OCI-LY7 (cell line): ENCODE measurements around the gene PHEX. TPM values are rescaled to one million over a fixed set of nuclear protein-coding genes. Genes with fewer than 3 reads are reported as not detected.
A peak's percentile ranks its signal among the peaks of the same experiment; 100 is the strongest.

Experiments used
- BruUV-seq: library from RNA; stranded (reverse); fragments of 400-500 nt; replicated peaks from 2 replicates; lab custom pipeline; 2021; lab: Mats Ljungman, UMichigan
- CTCF ChIA-PET: fragments of 300-600 bp; sonication (Branson Sonifier 250); formaldehyde crosslinking; loops from one replicate; lab custom pipeline; 2022; ENCODE audit warnings: antibody characterized with exemption; ENCODE audit not compliant: unreplicated experiment; lab: Charles Lee
- POLR2A ChIA-PET: fragments of 300-600 bp; sonication (Branson Sonifier 250); formaldehyde crosslinking; loops from one replicate; lab custom pipeline; 2022; ENCODE audit warnings: antibody characterized with exemption; lab: Charles Lee
- DNase-seq: peaks from one replicate; pipeline ENCODE4 v3.0.0-alpha.2; 2015; ENCODE audit warnings: low spot score
- H2AFZ ChIP-seq: fragments of 200-600 bp; sonication (generic), shearing (Covaris generic); 2 replicates; pipeline ENCODE4 v1.6.1; 2014; ENCODE audit warnings: mild to moderate bottlenecking, antibody characterized with exemption, low read length, moderate library complexity
- H3K27ac ChIP-seq: fragments of 200-600 bp; sonication (generic); 2 replicates; pipeline ENCODE4 v1.5.1; 2014; ENCODE audit warnings: mixed run types, low read depth, mild to moderate bottlenecking, moderate library complexity, low read length, inconsistent platforms; ENCODE audit not compliant: poor library complexity, severe bottlenecking
- H3K36me3 ChIP-seq: fragments of 200-600 bp; sonication (generic); 2 replicates; pipeline ENCODE4 v1.6.1; 2014; ENCODE audit warnings: mild to moderate bottlenecking, antibody characterized with exemption, low read length, moderate library complexity, mixed read lengths; ENCODE audit not compliant: insufficient read depth
- H3K4me1 ChIP-seq: fragments of 200-600 bp; sonication (generic); 2 replicates; pipeline ENCODE4 v1.5.1; 2014; ENCODE audit warnings: mild to moderate bottlenecking, low read length; ENCODE audit not compliant: insufficient read depth, poor library complexity, severe bottlenecking
- H3K4me2 ChIP-seq: fragments of 200-600 bp; sonication (generic); 2 replicates; pipeline ENCODE4 v1.6.1; 2014; ENCODE audit warnings: mild to moderate bottlenecking, low read length
- H3K4me3 ChIP-seq: fragments of 200-600 bp; sonication (generic); 2 replicates; pipeline ENCODE4 v1.5.1; 2014; ENCODE audit warnings: mild to moderate bottlenecking, low read depth, low read length; ENCODE audit not compliant: poor library complexity, severe bottlenecking
- H3K79me2 ChIP-seq: fragments of 200-600 bp; sonication (generic); 2 replicates; pipeline ENCODE4 v1.6.1; 2016; ENCODE audit warnings: low read depth, mild to moderate bottlenecking, low read length, moderate library complexity, mixed read lengths; ENCODE audit not compliant: insufficient read depth
- H3K9me2 ChIP-seq: fragments of 200-600 bp; sonication (generic); 2 replicates; pipeline ENCODE4 v1.6.1; 2016; ENCODE audit warnings: mild to moderate bottlenecking, low read length, mixed read lengths; ENCODE audit not compliant: insufficient read depth
- H3K9me3 ChIP-seq: fragments of 200-600 bp; sonication (generic); 2 replicates; pipeline ENCODE4 v1.6.1; 2014; ENCODE audit warnings: mild to moderate bottlenecking, mixed run types, low read length, mixed read lengths
- H4K20me1 ChIP-seq: fragments of 200-600 bp; sonication (generic); 2 replicates; pipeline ENCODE4 v1.6.1; 2014; ENCODE audit warnings: mild to moderate bottlenecking, antibody characterized with exemption, low read length, moderate library complexity, mixed read lengths; ENCODE audit not compliant: insufficient read depth
- EZH2phosphoT487 ChIP-seq: fragments of 200-600 bp; sonication (generic); IDR thresholded peaks from 2 replicates; pipeline ENCODE4 v1.6.1; 2018; ENCODE audit warnings: low read depth, borderline replicate concordance, mild to moderate bottlenecking, mixed run types, antibody characterized with exemption, low read length, moderate library complexity, mixed read lengths
- intact Hi-C: fragments of 100-400 bp; cut with micrococcal nuclease; formaldehyde crosslinking; loops from one replicate; pipeline ENCODE4 v1.10.0; 2022; ENCODE audit not compliant: unreplicated experiment
- total RNA-seq, 2 experiments: library from RNA; depleted of rRNA in 1 of 2; stranded (reverse); fragments of >200 nt in 1 of 2; shearing (Covaris generic) in 1 of 2; gene quantifications; 2 replicates each; pipeline ENCODE4 v1.2.3, GENCODE V29; 2014 to 2022
- TF ChIP-seq, protein P1 (sequence below): fragments of 200-600 bp; sonication (generic); conservative IDR thresholded peaks from 2 replicates; pipeline ENCODE4 v1.5.1; 2014; ENCODE audit warnings: mild to moderate bottlenecking, antibody characterized with exemption, low read length, moderate library complexity, mixed read lengths

PHEX gene
- total RNA-seq, 2 experiments from 2014 or later, result 0.09 TPM; not detected in 1

DNA sequence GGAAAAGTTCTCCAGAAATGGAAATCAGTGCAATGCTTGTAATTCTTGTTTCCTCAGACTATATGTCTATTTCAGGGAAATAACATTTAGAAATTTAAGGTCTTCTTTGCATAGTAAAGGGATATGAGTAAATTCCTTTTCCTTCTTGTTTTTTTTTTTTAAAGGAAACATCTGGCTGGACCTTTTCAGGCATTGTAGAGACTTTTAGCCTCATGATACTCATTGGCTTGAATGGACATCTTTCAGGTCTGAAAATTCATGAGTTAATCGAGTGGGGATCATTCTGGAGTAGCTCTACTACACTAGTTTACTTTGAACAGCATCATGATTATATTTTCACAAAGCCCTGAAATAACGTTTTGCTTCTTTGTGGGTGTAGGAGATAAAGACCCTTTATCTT, 152.0 kb downstream of the PHEX start:
- no TSS peak for BruUV-seq
- CTCF ChIA-PET, result no interaction called here
- Histone ChIP-seq H3K79me2 (no peaks in the 10 kb centered on the region), H3K4me2 (no peak overlapping the region), H3K9me2 (no peaks in the 10 kb centered on the region), H3K36me3 (no peaks in the 10 kb centered on the region), H3K4me3 (no peak overlapping the region), H3K4me1 (no peaks in the 10 kb centered on the region), H4K20me1 (no peaks in the 10 kb centered on the region), H3K9me3 (no peaks in the 10 kb centered on the region), H2AFZ (no peak overlapping the region), H3K27ac (no peak overlapping the region)
- intact Hi-C loops, result no loop called here
- POLR2A ChIA-PET, result no interaction called here
- TF ChIP-seq, protein P1, sequence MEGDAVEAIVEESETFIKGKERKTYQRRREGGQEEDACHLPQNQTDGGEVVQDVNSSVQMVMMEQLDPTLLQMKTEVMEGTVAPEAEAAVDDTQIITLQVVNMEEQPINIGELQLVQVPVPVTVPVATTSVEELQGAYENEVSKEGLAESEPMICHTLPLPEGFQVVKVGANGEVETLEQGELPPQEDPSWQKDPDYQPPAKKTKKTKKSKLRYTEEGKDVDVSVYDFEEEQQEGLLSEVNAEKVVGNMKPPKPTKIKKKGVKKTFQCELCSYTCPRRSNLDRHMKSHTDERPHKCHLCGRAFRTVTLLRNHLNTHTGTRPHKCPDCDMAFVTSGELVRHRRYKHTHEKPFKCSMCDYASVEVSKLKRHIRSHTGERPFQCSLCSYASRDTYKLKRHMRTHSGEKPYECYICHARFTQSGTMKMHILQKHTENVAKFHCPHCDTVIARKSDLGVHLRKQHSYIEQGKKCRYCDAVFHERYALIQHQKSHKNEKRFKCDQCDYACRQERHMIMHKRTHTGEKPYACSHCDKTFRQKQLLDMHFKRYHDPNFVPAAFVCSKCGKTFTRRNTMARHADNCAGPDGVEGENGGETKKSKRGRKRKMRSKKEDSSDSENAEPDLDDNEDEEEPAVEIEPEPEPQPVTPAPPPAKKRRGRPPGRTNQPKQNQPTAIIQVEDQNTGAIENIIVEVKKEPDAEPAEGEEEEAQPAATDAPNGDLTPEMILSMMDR, result no peak
- no peak for TF ChIP-seq EZH2phosphoT487
- DNase-seq, result no peak

DNA sequence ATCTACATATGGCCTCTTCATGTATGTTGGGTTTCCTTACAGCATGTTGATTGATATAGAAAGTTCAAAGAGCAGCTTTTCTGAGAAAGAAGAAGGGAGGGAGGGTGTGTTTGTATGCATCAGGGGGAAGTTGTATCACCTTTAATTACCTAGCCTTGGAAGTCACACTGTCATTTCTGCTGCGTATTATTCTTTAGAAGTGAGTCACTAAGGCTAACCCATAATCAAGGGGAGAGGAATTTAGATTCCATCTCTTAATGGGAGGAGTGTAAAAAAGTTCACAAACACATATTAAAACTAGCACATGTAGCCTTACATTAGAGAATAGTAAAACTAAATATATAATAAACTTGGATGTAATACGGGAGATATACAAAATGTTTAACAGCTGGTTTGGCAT, 154.0 kb downstream of the PHEX start:
- no peak for DNase-seq
- TF ChIP-seq, protein P1, result no peak
- TF ChIP-seq EZH2phosphoT487, result no peak
- Histone ChIP-seq H2AFZ (no peak overlapping the region), H3K4me2 (no peak overlapping the region), H3K9me2 (no peaks in the 10 kb centered on the region), H3K36me3 (no peaks in the 10 kb centered on the region), H3K4me3 (no peak overlapping the region), H3K4me1 (no peaks in the 10 kb centered on the region), H3K9me3 (no peaks in the 10 kb centered on the region), H3K79me2 (no peaks in the 10 kb centered on the region), H4K20me1 (no peaks in the 10 kb centered on the region), H3K27ac (no peak overlapping the region)
- intact Hi-C loops, result no loop called here
- POLR2A ChIA-PET, result no interaction called here
- no TSS peak for BruUV-seq
- CTCF ChIA-PET, result no interaction called here

DNA sequence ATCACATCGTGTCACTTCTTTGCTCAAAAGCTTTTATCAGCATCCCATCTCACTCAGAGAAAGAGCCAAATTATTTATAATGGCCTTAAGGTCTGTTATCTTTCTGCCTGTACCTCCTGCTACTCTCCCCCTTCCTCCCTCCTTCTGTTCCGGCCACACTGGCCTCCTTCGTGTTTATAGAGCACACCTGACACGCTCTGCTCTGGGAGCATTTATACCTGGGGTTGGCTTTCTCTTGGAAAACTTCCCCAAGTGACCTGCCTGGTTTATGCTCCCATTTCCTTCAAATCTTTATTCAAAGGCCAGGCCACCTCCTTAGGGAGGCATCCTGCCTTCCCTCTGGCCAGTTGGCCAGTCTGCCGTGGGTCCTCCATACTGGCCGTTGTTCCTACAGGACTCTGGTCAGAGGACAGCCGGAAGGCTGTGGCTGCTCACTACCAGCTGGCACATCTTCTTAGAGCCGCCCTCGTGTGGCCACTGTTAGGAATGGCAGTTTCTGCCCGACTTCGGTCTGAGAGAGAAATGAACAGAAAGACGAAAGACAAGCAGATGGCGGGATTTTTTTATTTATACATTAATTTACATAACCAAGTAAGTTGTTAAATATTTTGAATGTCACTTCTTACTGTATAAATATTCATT, 160.4 kb downstream of the PHEX start:
- BruUV-seq, result no TSS peak
- intact Hi-C loops, result loop anchor here (2.0 kb wide), 1 partner anchor 56 kb away; no protein-coding TSS in a partner anchor

More for the DNA sequence above, 160.4 kb downstream of the PHEX start:
- Histone ChIP-seq H2AFZ (no peak overlapping the region), H3K9me2 (no peaks in the 10 kb centered on the region), H4K20me1 (no peaks in the 10 kb centered on the region), H3K27ac (no peak overlapping the region), H3K9me3 (no peaks in the 10 kb centered on the region), H3K79me2 (no peaks in the 10 kb centered on the region), H3K4me3 (no peak overlapping the region), H3K4me1 (no peaks in the 10 kb centered on the region), H3K36me3 (no peaks in the 10 kb centered on the region), H3K4me2 (no peak overlapping the region)
- POLR2A ChIA-PET, result no interaction called here
- CTCF ChIA-PET, result no interaction called here
- DNase-seq, result peak; percentile 25
- TF ChIP-seq, protein P1, result peak; percentile 74
- TF ChIP-seq EZH2phosphoT487, result no peak
